ENCODE results near the gene CHCHD6.

Gene CHCHD6

DNA sequence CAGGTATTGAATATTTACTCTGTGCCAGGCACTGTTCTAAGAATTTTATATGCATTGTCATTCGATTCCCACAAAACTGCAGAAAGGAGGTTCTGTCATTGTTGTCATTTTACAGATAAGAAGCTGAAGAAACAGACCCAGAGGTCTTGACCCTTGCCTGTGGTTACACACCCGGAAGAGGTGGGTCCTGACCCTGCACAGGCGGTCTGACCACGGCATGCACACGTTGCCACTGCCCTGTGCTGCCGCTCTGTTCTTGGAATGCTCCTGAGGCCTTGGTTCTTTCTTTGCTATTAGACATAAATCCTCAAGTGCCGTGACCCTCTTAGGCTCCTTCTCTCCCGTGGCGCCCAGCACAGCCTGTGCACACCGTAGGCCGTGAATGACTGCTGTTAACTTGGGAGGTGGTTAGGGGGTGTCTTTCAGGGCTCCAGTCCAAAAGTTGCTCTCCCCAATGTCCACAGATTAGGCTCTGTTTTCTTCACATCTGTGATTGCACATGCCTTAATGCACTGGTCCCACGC lies 204.8 kb downstream of the CHCHD6 start:
- H3K4me3 Mint-ChIP-seq, result no peak overlapping the region
- peaks cover 35% of the 10 kb centered on the region for H3K4me1 Mint-ChIP-seq
- no peaks in the 10 kb centered on the region for H3K36me3 Mint-ChIP-seq (ENCODE audit: low read depth)
- TF ChIP-seq, protein P1, sequence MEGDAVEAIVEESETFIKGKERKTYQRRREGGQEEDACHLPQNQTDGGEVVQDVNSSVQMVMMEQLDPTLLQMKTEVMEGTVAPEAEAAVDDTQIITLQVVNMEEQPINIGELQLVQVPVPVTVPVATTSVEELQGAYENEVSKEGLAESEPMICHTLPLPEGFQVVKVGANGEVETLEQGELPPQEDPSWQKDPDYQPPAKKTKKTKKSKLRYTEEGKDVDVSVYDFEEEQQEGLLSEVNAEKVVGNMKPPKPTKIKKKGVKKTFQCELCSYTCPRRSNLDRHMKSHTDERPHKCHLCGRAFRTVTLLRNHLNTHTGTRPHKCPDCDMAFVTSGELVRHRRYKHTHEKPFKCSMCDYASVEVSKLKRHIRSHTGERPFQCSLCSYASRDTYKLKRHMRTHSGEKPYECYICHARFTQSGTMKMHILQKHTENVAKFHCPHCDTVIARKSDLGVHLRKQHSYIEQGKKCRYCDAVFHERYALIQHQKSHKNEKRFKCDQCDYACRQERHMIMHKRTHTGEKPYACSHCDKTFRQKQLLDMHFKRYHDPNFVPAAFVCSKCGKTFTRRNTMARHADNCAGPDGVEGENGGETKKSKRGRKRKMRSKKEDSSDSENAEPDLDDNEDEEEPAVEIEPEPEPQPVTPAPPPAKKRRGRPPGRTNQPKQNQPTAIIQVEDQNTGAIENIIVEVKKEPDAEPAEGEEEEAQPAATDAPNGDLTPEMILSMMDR (IDR thresholded peaks at IDR 0.05), result no peak
- no peak for DNase-seq
- H3K27me3 Mint-ChIP-seq (ENCODE audit: low read depth, poor library complexity), result no peaks in the 10 kb centered on the region
- H3K27ac Mint-ChIP-seq, result no peak overlapping the region
- H3K9me3 Mint-ChIP-seq, result no peaks in the 10 kb centered on the region

DNA sequence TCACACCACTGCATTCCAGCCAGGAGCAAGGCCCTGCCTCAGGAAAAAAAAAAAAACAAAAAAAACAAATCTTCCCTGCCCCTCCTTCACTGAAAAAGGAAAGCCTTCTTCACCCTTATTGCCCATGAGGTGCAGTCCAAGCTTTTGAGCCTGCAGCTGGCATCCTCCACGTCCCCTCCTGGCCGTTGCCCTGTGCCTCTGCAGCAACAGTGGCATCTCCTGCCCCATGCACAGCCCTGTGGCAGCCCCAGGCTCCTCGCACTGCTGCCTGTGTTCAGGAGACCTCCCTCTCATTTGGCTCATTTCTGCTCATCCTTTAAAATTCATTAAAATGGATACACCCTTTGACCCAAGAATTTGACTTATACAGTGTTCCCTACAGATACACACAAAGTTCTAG lies 206.2 kb downstream of the CHCHD6 start:
- H3K27ac Mint-ChIP-seq, result no peak overlapping the region
- DNase-seq, result no peak
- H3K9me3 Mint-ChIP-seq, result no peaks in the 10 kb centered on the region

DNA sequence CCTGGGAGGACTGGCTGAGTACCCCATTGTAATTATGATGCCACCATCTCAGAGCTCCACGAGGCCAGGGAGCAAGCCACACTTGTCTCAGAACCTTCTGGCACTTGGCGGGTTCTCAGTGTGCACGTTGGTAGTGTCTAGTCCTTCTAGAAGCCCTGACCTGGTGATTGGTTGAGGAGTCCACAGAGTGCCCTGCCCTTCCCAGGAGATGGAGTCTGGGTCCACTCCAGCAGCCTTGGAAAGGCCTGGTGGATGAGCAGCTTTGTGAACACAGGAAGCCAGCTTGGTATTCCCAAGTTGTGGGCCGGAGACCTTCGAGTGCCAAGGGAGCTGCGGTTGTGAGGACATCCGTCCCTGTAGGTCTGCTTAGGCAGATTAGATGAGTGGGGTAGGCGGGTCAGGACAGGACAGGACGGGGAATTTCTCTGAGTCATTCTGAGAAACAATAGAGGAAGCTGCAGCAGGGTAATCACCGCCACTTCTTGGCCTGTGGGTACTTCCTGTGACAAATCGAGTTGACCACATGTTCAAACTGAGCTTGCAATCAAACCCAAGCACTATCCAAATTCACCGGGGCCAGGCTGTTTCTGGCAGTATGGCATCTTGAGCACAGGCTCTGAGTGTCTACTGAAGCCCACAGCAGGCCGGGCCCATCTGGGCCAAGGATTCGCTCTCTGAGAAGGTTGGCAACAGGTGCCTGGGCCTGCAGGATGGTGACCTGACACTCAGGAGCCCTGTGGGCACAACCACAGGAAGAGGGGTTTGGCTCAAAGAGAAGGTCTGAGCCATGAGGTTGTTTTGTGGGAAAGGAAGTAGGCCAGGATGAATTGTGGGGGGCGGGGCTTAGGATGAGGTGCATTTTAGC lies 207.4 kb downstream of the CHCHD6 start:
- H3K27ac Mint-ChIP-seq, result peak overlapping the region; percentile 79
- DNase-seq, result no peak
- peaks cover 7% of the 10 kb centered on the region for H3K36me3 Mint-ChIP-seq (ENCODE audit: low read depth)
- TF ChIP-seq, protein P1 (IDR thresholded peaks at IDR 0.05), result no peak
- H3K9me3 Mint-ChIP-seq, result no peaks in the 10 kb centered on the region
- H3K27me3 Mint-ChIP-seq (ENCODE audit: low read depth, poor library complexity), result no peaks in the 10 kb centered on the region
- no peak overlapping the region for H3K4me3 Mint-ChIP-seq
- peaks cover 35% of the 10 kb centered on the region for H3K4me1 Mint-ChIP-seq

More for the DNA sequence above, 206.2 kb downstream of the CHCHD6 start:
- Mint-ChIP-seq H3K36me3 (ENCODE audit: low read depth) (peaks cover under 1% of the 10 kb centered on the region), H3K27me3 (ENCODE audit: low read depth, poor library complexity) (no peaks in the 10 kb centered on the region), H3K4me3 (no peak overlapping the region), H3K4me1 (peaks cover 35% of the 10 kb centered on the region)
- TF ChIP-seq, protein P1 (IDR thresholded peaks at IDR 0.05), result no peak

DNA sequence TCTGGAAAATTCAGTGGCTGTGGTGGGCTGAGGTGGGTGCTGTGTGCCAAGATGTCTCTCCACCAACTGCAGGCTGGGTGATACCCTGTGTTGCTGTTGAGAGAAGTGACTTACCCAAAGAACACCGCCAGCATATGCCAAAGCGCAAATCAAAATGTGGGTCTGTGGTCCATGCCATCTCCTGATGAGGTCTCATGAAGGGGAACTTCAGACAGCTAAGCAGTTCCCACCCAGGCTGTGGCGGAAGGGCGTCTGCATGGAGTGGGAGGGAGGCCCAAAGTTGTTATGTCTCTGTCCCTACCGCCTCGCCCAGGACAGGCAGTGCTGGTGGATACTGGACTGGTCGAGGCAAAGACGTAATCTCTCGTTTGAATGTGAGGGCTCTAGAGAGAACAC lies 208.0 kb downstream of the CHCHD6 start:
- Mint-ChIP-seq H3K4me1 (peaks cover 35% of the 10 kb centered on the region), H3K36me3 (ENCODE audit: low read depth) (peaks cover 7% of the 10 kb centered on the region), H3K4me3 (no peak overlapping the region), H3K27ac (peak overlapping the region; percentile 41), H3K27me3 (ENCODE audit: low read depth, poor library complexity) (no peaks in the 10 kb centered on the region), H3K9me3 (no peaks in the 10 kb centered on the region)
- no peak for DNase-seq
- TF ChIP-seq, protein P1 (IDR thresholded peaks at IDR 0.05), result no peak

DNA sequence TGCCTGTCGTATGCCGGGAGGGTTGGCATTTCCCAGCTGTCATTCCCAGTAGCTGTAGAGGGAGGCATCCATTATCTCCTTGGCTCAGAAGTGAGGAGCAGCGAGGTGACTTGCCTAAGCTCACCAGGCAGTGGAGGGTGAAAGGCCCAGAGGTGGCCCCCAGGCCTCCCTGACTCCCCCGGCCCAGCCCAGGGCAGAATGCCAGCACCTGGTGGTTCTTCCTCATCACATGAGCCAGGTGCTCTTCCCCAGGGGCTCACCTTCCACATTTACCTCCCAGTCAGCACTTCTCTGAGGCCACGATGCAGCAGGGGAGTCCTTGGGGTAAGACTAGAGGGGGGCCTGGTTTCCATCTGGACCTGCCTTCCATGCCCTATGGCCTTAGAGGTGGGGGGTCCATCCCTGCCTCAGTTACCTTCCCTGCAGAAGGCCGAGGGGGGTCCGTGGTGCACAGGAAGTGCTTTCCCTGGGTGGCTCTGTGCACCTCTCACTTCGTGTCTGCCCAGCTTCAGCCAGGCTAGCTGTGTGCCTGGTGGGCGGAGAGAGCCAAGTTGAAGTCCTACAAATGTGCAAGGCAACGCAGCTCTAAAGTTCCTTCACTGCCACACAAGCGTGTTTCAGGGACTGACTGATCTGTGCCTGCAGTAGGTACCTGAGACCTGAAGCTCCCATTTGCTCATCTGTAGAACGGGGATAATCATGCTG lies 208.6 kb downstream of the CHCHD6 start:
- H3K9me3 Mint-ChIP-seq, result no peaks in the 10 kb centered on the region
- TF ChIP-seq, protein P1 (IDR thresholded peaks at IDR 0.05), result no peak
- no peak overlapping the region for H3K4me3 Mint-ChIP-seq
- H3K4me1 Mint-ChIP-seq, result peaks cover 35% of the 10 kb centered on the region
- H3K27me3 Mint-ChIP-seq (ENCODE audit: low read depth, poor library complexity), result no peaks in the 10 kb centered on the region
- peak overlapping the region; percentile 41 for H3K27ac Mint-ChIP-seq
- peaks cover 13% of the 10 kb centered on the region for H3K36me3 Mint-ChIP-seq (ENCODE audit: low read depth)
- DNase-seq, result no peak

All from nephron progenitor cell (in vitro differentiated cells).